ENCODE measurements around the gene NLRX1. TPM values are rescaled to one million over a fixed set of nuclear protein-coding genes. Genes with fewer than 3 reads are reported as not detected.
"Not testable (repeated sequence)": the region's sequence is repeated elsewhere in the genome, so short reads cannot be mapped to it uniquely, and the experiment has no call there.

NLRX1 gene
- total RNA-seq, 1 donor from 2014 or later, result 18.4 TPM

DNA sequence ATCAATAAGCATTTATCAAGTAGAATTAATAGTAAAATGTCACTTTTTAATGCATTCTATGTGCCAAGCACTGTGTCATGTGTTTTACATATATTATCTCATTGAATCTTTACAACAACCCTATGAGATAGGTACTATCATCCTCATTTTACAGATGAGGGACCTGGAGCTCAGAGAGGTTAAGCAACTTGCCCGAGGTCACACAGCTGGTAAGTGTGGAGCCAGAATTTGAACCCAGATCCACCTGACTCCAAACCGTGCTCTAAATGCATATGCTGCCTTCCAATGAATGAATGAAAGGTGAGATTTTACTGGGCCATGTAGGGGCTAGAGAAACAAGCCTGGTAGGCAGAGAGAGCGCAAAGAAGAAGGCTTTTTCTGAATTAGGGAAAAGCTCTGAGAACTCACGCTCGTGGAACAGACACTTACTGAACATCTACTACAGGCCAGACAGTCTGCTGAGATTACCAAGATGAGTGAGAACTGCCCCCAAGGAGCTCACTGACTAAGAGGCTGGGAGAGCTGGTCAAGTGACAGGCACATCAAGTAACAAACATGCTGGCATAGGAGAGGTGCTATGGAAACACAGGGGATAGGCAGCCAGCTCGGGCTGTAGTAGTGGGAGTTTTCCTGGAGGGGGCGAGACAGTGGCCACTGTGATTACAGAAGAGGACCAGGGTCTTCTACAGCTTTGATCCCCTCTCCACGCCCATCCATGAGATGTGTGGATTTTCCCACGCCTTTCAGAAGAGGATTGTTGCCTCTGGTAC, 15.3 kb upstream of the NLRX1 start:
- no peak for DNase-seq

DNA sequence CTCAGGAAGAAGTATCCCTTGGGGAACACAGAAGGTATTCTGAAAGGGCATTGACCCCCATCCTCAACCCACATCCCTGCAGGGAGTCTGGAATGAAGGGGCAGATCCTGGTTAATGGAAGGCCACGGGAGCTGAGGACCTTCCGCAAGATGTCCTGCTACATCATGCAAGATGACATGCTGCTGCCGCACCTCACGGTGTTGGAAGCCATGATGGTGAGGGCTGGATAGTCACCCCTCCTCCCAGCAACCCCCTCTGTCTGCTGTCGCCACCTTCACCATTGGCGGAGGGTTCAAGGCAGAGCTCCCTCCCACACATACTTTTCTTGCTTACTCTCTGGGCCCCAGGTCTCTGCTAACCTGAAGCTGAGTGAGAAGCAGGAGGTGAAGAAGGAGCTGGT, 14.3 kb upstream of the NLRX1 start:
- DNase-seq, result no peak

DNA sequence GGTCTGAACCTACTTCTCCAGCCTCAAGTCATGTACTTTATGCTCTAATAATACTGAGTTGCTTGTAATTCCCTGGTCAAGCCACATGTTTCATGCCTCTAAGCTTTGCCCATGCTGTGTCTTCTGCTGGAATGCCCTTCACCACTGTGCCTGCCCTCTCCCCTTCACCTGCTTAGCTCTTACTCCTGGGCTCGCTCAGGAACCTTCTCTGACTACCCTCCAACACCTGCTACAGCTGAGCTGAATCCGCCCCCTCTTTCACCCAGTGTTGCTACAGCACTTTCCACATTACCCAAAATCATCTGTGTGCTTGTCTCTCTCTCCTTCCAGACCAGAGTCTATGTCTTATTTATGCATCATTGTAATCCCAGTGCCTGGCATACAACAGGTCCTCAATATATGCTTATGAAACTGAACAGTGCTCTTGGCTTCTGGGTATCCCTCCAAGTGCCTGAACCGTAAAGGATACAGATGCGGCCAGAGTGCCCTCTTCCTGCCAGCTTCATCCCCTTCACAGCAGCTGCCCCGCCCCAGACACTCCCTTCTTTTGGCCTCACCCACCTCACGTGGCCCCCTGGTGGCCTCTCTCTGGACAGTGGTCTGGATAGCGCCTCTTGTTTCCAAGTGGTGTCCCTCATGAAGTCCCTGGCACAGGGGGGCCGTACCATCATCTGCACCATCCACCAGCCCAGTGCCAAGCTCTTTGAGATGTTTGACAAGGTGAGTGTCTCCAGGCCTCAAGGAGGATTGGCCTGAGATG, 12.6 kb upstream of the NLRX1 start:
- peak; percentile 33 for DNase-seq

DNA sequence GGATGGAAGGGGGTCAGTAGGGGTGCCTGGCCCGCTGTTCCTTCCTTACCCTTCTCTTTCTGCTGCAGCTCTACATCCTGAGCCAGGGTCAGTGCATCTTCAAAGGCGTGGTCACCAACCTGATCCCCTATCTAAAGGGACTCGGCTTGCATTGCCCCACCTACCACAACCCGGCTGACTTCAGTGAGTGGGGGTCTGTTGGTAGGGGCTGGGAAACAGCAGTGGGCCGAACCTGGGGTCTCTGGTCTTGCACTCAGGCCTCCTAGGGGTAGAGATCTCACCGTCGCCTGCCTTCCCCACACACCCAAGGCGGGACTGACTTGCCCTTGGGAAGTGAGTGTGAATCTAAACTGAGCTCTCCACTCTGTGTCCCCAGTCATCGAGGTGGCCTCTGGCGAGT, 12.0 kb upstream of the NLRX1 start:
- no peak for DNase-seq

DNA sequence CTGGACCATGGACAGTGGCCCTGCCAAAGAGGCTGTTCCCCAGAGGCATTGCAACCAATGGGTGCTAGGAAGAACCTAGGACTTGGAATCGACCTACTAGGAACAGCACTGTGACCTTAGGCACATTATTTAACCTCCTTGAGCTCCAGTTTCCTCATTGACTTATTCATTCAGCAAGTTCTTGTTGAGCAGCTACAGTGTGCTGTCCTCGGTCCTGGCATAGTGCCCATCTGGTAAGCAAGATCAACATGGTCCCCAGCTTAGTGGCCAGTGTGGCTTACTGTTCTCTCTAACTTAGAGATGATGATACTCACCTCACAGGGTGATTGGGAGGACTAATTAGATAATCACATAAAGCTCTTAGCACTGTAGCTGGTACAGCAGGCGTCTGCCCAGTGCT, 11.5 kb upstream of the NLRX1 start:
- DNase-seq, result no peak

DNA sequence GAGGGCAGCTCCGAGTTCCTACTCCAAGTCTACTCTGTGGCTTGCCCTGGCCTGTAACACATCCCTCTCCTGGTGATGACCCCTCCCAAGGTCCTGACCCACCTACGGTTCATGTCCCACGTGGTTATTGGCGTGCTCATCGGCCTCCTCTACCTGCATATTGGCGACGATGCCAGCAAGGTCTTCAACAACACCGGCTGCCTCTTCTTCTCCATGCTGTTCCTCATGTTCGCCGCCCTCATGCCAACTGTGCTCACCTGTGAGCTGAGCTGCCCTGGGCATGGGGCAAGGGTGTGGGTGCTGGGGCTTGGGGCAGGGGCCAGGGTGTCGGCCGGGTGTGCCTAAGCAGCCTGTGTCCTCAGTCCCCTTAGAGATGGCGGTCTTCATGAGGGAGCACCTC, 10.1 kb upstream of the NLRX1 start:
- no peak for DNase-seq

DNA sequence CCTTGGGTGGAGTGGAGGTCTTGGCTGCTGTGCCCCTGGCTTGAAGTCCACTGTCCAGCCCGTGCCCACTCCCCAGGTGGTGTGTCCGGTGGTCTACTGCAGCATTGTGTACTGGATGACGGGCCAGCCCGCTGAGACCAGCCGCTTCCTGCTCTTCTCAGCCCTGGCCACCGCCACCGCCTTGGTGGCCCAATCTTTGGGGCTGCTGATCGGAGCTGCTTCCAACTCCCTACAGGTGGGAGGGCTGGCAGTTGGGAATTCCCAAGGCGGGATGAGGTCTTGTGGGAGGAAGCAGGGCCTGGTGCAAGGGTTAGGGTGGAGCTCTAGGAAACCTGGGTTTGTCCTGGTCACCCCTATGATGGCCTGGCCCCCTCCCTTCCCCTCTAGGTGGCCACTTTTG, 8.4 kb upstream of the NLRX1 start:
- DNase-seq, result no peak

DNA sequence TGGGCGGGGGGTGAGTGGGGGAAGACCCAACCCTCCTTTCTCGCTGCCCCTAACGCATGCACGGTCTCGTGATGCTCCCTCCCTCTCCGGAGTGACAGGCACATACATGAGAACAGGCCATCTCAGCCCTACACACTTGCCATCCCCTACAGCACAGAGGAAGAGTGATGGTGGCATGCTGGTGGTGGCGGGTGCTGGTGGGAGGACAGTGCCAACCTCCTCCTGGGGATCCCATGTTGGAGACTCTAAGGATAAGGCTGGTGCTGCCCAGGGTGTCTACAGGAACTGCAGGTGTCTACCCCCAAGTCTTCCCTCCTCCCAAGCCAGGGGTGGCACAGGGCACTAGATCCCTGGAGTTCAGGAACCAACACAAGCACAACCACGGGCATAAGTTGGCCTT, 6.7 kb upstream of the NLRX1 start:
- DNase-seq, result no peak

DNA sequence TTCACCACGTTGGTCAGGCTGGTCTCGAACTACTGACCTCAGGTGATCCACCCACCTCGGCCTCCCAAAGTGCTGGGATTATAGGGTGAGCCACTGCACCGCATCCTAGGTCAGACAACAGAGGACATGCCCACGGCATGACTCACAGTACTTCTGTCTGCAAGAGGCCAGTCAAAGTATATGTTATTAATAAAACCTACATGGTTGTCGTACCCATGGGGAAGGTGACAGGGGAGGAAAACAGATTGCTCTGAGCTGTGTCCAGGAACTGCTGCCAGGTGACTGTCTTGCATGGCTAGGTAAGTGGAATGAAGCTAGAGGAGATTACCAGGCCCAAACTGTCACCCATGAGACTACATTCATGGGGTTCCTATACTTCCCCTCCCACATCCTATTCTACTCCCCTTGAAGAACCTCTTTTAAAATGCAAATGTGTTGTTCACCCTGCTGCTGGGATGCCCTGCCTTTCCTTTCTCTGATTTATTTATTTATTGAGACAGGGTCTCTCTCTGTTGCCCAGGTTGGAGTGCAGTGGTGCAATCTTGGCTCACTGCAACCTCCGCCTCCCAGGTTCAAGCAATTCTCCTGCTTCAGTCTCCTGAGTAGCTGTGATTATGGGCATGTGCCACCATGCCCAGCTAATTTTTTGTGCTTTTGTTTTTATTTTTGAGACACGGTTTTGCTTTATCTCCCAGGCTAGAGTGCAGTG, 2.0 kb upstream of the NLRX1 start:
- DNase-seq, result peak; percentile 59

DNA sequence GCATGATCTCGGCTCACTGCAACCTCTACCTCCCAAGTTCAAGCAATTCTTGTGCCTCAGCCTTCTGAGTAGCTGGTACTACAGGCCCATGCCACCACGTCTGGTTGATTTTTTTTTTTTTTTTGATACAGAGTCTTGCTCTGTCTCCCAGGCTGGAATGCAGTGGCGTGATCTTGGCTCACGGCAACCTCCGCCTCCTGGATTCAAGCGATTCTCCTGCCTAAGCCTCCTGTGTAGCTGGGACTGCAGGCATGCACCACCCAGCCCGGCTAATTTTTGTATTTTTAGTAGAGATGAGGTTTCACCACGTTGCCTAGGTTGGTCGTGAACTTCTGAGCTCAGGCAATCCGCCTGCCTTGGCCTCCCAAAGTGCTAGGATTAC, 1.5 kb upstream of the NLRX1 start:
- DNase-seq, result not testable (repeated sequence)

DNA sequence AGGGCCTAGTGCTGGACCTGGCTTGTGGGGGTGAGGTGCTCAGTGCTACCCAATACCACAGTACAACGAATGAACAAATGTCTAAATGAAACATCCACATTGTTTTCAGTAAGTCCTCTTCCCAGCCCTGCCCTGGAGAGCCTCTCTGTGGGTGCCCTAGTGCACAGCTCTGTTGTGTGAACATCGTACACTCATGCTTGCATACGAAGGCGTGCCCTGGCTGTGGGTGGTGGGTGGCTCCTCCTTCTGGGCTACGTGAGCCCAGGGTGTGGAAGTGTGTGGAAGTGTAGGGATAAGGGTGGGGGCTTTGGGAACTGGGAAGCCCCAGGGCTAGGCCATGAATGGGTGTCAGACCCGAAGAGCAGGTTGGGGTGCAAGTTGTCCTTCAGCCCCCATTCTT, 592 bp upstream of the NLRX1 start:
- no peak for DNase-seq

DNA sequence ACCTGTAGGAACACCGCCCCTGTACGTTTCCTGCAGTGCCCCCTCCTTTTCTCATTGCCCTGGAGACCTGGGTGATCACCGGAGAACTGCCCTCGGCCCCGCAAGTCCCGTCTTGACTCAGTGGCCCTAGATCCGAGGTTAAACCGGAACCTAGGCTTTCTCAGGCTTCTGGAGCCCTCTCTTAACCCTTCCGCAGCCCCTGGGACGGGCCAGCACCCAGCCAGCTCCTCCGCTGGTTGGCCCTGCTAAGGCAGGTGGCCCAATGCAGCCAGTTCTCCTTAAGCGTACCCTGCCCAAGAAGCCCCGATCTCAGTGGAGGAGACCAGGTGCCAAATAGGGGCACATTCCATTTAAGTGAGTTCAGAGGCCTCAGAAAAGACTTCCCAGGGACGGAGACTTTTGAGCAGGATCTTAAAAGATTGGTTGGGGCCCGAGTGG, 776 bp downstream of the NLRX1 start:
- DNase-seq, result peak; percentile 50

DNA sequence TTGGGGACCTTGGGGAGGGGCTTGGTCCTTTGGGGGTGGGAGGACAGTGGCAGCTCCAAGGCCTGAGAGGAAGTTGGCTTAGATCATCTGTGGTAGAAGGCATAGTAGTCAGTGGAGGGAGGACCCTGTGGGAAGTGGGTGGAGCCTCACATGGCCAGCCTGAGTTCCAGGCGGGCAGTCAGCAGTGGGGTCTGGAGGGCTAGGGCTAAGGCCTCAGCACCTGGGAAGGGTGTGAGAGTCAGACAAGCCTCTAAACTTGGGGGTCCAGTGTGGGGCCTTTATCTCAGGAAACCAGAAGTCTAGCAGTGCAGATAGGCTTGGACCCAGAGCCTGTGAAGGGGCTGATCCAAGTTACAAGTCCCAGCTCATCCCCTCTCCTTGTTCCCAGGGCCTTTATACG, 4.0 kb downstream of the NLRX1 start:
- DNase-seq, result peak; percentile 30

DNA sequence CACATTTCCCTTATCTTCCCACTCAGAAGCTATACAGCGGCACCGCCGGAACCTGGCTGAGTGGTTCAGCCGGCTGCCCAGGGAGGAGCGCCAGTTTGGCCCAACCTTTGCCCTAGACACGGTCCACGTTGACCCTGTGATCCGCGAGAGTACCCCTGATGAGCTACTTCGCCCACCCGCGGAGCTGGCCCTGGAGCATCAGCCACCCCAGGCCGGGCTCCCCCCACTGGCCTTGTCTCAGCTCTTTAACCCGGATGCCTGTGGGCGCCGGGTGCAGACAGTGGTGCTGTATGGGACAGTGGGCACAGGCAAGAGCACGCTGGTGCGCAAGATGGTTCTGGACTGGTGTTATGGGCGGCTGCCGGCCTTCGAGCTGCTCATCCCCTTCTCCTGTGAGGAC, 4.9 kb downstream of the NLRX1 start:
- DNase-seq, result no peak

DNA sequence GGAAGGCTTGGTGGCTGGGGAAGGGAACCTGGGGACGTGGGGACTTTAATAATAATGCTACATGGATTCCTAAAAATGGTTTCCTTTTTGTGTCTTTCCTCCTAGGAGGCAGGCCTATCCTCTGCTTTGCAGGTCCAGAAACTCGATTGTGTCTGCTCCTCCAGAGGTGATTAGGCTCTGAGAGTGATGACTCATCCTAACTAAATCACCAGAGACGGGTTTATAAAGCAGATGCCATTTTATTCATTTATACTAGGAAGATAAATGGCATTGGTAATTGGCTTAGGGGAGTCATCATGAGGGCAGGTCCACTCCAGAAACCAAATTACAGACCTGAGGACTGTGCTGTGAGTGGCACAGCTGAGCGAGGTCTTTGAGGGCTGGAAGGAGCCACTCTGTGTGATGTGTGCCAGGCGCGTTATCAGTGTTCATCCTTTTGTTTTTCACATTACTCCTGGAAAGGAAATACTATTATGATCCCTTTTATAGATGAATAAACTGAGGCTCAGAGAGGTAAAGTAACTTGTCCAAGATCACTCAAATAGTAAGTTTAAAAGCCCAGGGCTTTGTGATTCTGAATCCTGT, 7.1 kb downstream of the NLRX1 start:
- peak; percentile 65 for DNase-seq

DNA sequence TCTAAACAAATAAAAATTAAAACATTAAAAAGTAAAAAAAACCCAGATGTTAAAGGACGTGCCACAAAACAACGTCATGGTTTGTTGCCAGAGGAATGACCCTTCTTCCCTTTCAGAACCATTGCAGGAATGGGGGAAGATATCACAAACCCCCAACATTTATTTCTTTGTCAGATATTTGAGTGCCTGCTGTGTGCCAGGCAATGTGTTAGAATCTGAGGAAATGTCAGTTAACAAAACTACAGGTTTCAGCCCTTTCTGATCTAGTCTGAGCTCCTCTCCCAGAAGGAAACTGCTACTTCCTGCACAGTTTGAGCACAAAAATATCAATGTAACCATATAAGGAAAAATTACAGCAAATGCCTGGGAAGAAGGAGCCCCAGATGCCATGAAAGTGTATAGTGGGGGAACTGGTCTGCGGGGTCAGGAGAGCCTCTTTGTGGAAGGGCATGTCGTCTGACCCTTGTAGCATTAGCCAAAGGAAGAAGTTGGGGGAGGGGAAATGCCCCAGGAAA, 9.7 kb downstream of the NLRX1 start:
- DNase-seq, result peak; percentile 72

DNA sequence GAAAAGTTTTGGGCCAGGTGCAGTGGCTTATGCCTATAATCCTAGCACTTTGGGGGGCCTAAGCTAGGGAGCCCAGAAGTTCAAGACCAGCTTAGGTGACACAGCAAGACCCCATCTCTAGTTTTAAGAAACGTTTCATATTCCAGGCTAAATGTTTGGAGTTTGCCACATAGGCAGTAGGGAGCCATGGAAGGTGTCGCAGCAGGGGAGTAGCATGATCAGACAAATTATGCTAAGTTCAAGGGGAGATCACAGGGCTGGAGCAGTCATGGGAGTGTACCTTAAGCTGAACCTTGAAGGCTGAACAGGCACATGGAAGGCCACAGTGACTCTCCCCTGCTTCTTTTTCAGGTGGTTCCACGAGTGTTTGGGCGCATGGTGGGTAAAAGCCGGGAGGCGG, 10.8 kb downstream of the NLRX1 start:
- DNase-seq, result no peak

DNA sequence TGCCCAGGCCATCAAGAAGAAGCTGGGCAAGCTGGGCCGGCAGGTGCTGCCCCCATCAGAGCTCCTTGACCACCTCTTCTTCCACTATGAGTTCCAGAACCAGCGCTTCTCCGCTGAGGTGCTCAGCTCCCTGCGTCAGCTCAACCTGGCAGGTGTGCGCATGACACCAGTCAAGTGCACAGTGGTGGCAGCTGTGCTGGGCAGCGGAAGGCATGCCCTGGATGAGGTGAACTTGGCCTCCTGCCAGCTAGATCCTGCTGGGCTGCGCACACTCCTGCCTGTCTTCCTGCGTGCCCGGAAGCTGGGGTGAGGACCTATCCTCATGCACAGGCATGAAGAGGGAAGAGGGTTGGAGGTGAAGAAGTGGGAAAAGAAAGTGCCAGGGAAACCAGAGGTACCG, 11.5 kb downstream of the NLRX1 start:
- DNase-seq, result peak; percentile 44

DNA sequence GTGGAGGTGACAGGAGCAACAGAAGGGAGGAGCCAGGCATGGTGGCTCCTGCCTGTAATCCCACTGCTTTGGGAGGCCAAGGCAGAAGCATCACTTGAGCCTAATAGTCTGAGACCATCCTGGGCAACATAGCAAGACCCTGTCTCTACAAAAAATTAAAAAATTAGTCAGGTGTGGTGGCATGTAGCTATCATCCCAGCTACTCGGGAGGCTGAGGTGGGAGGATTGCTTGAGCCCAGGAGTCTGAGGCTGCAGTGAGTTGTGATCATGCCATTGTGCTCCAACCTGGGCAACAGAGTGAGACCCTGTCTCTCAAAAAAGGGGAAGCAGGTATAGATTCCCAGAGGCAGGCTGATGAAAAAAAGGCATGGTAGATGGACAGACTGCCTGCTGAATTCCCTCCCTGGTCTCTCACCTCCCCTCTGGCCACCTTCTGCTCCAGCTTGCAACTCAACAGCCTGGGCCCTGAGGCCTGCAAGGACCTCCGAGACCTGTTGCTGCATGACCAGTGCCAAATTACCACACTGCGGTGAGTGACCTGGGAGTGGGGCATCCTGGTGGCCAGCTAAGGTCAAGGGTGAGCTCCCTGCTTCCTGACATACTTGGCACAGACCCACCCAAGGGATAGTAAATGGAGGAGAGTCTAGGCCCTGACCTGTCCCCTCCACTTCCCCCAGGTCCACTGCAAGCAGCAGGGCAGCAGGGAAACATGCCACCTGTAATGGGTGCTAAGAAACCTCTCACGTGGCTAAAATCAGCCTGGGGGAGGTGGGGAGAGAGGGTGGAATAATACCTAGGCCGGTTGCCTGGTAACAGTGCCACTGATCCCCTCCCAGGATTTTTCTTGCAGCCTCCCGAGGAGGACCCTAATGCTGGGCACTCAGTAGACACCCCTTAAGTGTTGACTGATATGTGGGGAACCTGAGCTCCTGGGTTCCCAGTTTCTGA, 12.5 kb downstream of the NLRX1 start:
- DNase-seq, result no peak

DNA sequence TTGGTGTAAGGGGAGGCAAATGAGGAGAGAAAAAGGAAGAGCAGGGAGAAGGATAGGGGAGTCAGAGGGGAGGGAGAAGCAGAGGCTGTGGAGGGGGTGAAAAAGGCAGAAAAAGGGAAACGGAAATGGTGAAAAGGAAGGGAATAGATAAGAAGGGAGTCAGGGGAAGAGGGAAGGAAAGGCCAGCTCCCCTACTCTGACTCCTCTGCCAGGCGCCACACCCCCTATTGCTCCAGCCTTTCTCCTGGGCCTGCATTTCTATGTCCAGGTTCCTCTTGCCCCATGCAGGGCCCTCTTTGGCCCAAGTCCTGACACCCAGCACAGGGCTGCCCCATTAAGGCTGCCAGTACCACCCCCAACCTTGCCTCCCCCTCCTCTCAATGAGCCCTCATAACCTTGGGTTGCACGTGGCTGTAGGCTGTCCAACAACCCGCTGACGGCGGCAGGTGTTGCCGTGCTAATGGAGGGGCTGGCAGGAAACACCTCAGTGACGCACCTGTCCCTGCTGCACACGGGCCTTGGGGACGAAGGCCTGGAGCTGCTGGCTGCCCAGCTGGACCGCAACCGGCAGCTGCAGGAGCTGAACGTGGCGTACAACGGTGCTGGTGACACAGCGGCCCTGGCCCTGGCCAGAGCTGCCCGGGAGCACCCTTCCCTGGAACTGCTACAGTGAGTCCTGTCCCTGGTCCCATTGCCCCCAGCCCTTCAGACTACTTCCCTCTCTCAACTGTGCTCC, 13.3 kb downstream of the NLRX1 start:
- DNase-seq, result no peak

DNA sequence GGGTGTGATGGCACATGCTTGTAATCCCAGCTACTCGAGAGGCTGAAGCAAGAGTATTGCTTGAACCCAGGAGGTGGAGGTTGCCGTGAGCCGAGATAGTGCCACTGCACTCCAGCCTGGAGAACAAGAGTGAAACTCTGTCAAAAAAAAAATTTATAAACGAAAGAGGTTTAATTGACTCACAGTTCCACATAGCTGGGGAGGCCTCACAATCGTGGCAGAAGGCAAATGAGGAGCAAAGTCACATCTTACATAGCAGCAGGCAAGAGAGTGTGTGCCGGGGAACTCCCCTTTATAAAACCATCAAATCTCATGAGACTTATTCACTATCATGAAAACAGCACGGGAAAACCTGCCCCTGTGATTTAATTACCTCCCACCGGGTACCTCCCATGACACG, 15.9 kb downstream of the NLRX1 start:
- not testable (repeated sequence) for DNase-seq

Data from dermis blood vessel endothelial cell (primary cell).